Hematopoietic multipotent progenitor cell treated with erythropoietin and hydrocortisone succinate and interleukin-3 and kit ligand, for 17 days (in vitro differentiated cells): Measurements from ENCODE around the gene SCD.
"Not testable (repeated sequence)": the region's sequence is repeated elsewhere in the genome, so short reads cannot be mapped to it uniquely, and the experiment has no call there.

Experiments used
- DNase-seq: peaks from one replicate; pipeline ENCODE4 v3.0.0-alpha.2; 2015; ENCODE audit warnings: low spot score

Gene SCD

DNA sequence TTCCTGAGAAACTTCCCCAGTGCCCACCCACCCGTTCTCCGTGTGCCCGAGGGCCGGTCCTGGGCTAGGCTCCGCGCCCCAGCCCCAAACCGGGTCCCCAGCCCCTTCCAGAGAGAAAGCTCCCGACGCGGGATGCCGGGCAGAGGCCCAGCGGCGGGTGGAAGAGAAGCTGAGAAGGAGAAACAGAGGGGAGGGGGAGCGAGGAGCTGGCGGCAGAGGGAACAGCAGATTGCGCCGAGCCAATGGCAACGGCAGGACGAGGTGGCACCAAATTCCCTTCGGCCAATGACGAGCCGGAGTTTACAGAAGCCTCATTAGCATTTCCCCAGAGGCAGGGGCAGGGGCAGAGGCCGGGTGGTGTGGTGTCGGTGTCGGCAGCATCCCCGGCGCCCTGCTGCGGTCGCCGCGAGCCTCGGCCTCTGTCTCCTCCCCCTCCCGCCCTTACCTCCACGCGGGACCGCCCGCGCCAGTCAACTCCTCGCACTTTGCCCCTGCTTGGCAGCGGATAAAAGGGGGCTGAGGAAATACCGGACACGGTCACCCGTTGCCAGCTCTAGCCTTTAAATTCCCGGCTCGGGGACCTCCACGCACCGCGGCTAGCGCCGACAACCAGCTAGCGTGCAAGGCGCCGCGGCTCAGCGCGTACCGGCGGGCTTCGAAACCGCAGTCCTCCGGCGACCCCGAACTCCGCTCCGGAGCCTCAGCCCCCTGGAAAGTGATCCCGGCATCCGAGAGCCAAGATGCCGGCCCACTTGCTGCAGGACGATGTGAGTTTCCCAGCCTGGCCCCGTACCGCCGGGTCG, at the start of gene SCD:
TSS of gene SCD (plus strand) at position 469 of the 803 bp plus-strand sequence. CDS start at position 741, 272 bp downstream.
- peak; percentile 65 for DNase-seq

GRCh38 chr10:100297242-100297641, 49.8 kb upstream of the SCD start:
- DNase-seq = no peak

DNA sequence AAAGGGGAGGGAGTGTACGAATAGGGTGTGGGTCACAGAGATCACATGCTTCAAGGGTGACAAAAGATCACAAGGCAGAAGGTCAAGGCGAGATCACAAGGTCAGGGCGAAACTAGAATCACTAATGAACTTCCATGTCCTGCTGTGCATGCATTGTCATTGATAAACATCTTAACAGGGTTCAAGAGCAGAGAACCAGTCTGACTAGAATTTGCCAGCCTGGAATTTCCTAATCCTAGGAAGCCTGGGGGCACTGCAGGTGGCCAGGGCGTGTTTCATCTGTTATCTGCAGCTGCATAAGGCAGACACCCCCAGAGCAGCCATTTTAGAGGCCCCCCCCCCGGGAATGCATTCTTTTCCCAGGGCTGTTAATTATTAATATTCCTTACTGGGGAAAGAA, 45.9 kb upstream of the SCD start:
- DNase-seq = not testable (repeated sequence)

DNA sequence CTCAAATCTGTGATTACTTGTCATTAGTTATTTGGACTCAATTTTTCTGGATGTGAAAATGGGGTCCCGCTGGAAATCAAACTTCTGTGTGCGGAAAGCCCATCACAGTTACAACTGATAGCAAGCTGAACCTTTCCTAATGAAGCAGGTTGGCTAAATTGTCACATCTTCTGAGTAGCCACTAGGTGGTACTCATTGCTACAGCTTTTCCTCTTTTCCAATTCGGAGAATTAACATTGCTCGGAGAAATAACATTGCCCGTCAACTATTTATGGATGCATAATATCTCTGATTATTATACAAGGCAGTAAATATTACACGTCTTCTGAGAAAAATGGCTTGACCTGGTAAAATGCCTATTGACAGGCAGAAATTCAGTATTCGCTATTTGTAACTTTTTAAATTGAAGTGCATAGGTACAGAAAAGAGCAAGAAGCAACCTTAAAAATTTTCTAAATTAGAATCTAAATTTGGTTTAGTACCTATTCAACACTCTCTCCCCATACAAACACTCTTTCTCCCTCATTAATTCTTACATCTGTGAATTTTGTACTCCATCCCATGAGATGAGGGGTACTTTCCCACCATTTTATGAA, 43.2 kb upstream of the SCD start:
- peak; percentile 28 for DNase-seq

DNA sequence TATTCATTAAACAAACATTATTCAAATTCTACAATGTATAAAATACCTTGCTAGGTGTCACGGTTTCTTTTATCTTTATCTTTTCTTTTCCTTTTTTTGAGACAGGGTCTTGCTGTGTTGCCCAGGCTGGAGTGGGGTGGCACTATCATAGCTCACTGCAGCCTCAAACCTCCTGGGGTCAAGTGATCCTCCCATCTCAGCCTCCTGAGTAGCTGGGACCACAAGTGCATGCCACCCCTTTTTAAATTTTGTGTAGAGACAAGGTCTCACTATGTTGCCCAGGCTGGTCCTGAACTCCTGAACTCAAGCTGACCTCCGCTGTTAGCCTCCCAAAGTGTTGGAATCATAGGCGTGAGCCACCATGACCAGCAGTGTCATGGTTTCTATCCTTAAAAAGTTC, 42.6 kb upstream of the SCD start:
- no peak for DNase-seq

DNA sequence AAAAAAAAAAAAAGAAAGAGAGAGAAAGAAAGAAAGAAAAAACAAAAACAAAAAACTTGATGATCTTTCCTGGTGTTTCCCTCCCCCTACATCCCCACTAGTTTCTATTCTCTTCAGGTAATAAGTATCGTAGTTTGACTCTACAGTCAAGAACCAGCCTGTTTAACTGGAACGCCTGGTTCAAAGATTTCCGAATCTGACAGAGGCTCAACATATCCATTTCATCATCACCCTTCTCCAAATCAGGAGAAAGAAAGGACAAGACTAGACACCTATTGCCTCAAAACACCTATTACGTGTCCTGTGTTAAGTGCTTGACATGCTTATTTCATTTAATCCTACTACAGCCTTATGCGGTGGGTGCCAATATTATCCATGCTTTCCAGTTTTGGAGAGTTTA, 40.2 kb upstream of the SCD start:
- DNase-seq = no peak

DNA sequence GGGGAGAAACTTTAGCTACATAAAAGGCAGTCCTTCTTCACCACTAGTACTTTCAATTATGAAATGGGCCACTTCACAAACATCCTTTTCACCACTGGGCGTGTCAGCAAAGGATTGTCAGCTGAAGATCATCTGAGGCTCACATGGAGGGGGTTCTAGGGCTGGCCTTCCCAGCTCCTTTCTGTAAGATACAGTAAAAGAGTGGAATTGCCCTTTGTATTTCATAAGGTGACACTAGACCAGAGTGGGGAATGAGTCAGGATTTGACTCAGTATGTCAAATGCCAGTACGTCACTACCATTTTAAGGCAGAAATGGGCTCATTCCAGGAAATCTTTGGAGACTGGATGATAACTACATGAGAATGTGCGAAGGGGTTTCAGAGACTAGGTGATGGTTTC, 39.3 kb upstream of the SCD start:
- DNase-seq = no peak

- DNase-seq = no peak
Measured at GRCh38 chr10:100311298-100311697, 35.7 kb upstream of the SCD start.

- no peak for DNase-seq
Measured at GRCh38 chr10:100315615-100316014, 31.4 kb upstream of the SCD start.

GRCh38 chr10:100318207-100318606, 28.8 kb upstream of the SCD start:
- DNase-seq = no peak

GRCh38 chr10:100319707-100320402, 27.2 kb upstream of the SCD start:
- DNase-seq = no peak

GRCh38 chr10:100325158-100325557, 21.9 kb upstream of the SCD start:
- no peak for DNase-seq

- DNase-seq = no peak
Measured at GRCh38 chr10:100327007-100327717, 19.9 kb upstream of the SCD start.

DNA sequence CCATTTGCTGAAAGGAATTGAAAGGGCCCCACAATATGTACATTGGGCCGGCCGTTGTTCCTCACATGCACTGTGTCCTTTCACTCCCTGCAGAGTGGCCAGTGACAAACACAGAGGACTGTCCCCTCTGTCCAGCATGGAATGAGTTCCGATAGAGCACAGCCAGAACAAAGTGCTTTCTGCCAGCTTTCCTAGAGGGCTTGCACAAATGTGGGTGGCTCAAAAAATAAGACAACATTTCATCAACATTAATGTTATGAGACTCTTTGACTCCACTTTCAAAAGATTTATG, 19.4 kb upstream of the SCD start:
- no peak for DNase-seq

- no peak for DNase-seq
Measured at GRCh38 chr10:100328198-100328597, 18.8 kb upstream of the SCD start.

DNA sequence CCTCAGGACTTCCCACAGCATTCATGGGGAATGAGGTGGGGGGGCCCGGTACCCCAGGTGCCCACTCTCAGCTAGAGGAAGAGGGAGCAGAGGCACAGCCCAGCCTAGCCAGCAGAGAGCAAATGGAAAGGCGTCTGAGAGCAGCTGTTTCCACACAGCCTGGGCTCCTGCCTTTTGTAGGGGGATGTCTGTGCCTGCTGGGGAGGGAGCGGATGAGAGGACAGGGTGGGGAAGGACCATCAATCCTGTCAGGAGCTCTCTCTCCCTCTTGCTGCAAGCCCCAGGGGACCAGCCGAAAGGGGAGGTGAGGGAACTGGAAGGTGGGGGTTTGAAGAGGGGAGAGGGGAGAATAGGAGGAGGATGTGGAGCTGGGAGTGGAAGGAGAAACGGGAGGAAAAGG, 17.0 kb upstream of the SCD start, which contains the start of gene PKD2L1:
TSS of gene PKD2L1 (minus strand) at position 150 of the 400 bp plus-strand sequence. CDS start at position 25, 125 bp downstream.
- DNase-seq = no peak

GRCh38 chr10:100333106-100333505, 13.9 kb upstream of the SCD start:
- DNase-seq = no peak

- no peak for DNase-seq
Measured at GRCh38 chr10:100333661-100334440, 13.2 kb upstream of the SCD start.

GRCh38 chr10:100334762-100335161, 12.3 kb upstream of the SCD start:
- no peak for DNase-seq

GRCh38 chr10:100338434-100339036, 8.5 kb upstream of the SCD start:
- DNase-seq = peak; percentile 83

- DNase-seq = no peak
Measured at GRCh38 chr10:100339236-100339635, 7.8 kb upstream of the SCD start.
